Fibroblast of pulmonary artery (primary cell): ENCODE results near the gene PARD3.
A peak's percentile ranks its signal among the peaks of the same experiment; 100 is the strongest.

Source experiments
- DNase-seq: peaks from one replicate; pipeline ENCODE4 v3.0.0-alpha.2; 2010; ENCODE audit warnings: low read depth
- H3K4me3 ChIP-seq: replicated peaks from 2 replicates; pipeline ENCODE4 v1.5.1; 2011; ENCODE audit warnings: low read depth, mild to moderate bottlenecking, control low read depth, low read length, moderate library complexity
- CTCF ChIP-seq: IDR thresholded peaks from 2 replicates; pipeline ENCODE4 v1.5.1; 2011; ENCODE audit warnings: mild to moderate bottlenecking, control low read depth, low read length, inconsistent platforms; ENCODE audit errors: missing control alignments

The PARD3 gene

GRCh38 chr10:34599026-34599795, 215.9 kb downstream of the PARD3 start:
- no peak for TF ChIP-seq CTCF
- peak; percentile 55 for DNase-seq
- no peak overlapping the region for H3K4me3 ChIP-seq

- no peak for DNase-seq
- H3K4me3 ChIP-seq: no peak overlapping the region
- TF ChIP-seq CTCF: no peak
Measured at GRCh38 chr10:34596351-34596750, 218.7 kb downstream of the PARD3 start.

- TF ChIP-seq CTCF: no peak
- no peak overlapping the region for H3K4me3 ChIP-seq
- DNase-seq: no peak
Measured at GRCh38 chr10:34593930-34594329, 221.2 kb downstream of the PARD3 start.

DNA sequence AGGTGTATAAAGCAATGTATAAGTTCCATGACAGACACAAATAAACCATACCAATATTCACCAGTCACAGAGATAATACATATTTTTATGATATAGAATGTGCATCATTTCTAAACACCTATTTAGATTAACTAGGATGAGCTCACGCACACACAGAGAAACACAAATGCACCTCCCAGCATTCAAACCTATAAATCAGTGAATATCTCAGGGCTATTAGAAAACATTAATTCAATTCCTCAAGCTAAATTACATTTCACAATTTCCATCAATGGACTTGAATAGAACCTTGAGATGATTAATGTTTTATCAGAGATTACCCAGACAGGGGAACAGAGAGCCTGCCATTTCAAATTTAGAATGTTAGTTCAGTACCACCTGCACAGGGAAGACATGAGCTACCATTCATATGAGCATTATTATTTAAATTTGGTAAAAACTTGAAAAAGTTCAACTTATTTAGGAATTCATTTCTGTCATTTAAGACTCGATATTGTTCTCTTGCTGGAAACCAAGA, 221.7 kb downstream of the PARD3 start:
- no peak overlapping the region for H3K4me3 ChIP-seq
- no peak for DNase-seq
- TF ChIP-seq CTCF: no peak

- DNase-seq: no peak
- TF ChIP-seq CTCF: no peak
- no peak overlapping the region for H3K4me3 ChIP-seq
Measured at GRCh38 chr10:34590793-34591192, 224.3 kb downstream of the PARD3 start.

GRCh38 chr10:34589275-34589674, 225.8 kb downstream of the PARD3 start:
- no peak for TF ChIP-seq CTCF
- no peak for DNase-seq
- H3K4me3 ChIP-seq: no peak overlapping the region

GRCh38 chr10:34587680-34588019, 227.4 kb downstream of the PARD3 start:
- no peak for TF ChIP-seq CTCF
- no peak overlapping the region for H3K4me3 ChIP-seq
- DNase-seq: no peak
